ENCODE measurements around the gene HBM.

HBM gene

GRCh38 chr16:144797-145252 is 21.0 kb upstream of the HBM start:
- Histone ChIP-seq H3K4me2 (ENCODE audit: low read depth, low read length, poor library complexity, severe bottlenecking) (no peak overlapping the region), H3K27ac (ENCODE audit: low read depth, low read length) (no peak overlapping the region), H3K4me3 (ENCODE audit: insufficient read depth, low read length, poor library complexity, severe bottlenecking) (no peak overlapping the region), H3K9me2 (replicated peaks; ENCODE audit: insufficient read depth, low read length) (no peaks in the 10 kb centered on the region), H3K27me3 (ENCODE audit: low read length) (no peaks in the 10 kb centered on the region), H3K9ac (ENCODE audit: low read length) (no peak overlapping the region), H3K79me2 (ENCODE audit: insufficient read depth, low read length) (no peaks in the 10 kb centered on the region), H3F3A (ENCODE audit: insufficient read depth) (peaks cover 5% of the 10 kb centered on the region), H2AFZ (ENCODE audit: low read depth, low read length, severe bottlenecking) (no peak overlapping the region), H4K20me1 (ENCODE audit: low read depth, low read length) (no peaks in the 10 kb centered on the region), H3K36me3 (ENCODE audit: low read length) (no peaks in the 10 kb centered on the region), H3K9me3 (ENCODE audit: insufficient read depth, low read length) (no peaks in the 10 kb centered on the region)
- TF ChIP-seq, protein P1, sequence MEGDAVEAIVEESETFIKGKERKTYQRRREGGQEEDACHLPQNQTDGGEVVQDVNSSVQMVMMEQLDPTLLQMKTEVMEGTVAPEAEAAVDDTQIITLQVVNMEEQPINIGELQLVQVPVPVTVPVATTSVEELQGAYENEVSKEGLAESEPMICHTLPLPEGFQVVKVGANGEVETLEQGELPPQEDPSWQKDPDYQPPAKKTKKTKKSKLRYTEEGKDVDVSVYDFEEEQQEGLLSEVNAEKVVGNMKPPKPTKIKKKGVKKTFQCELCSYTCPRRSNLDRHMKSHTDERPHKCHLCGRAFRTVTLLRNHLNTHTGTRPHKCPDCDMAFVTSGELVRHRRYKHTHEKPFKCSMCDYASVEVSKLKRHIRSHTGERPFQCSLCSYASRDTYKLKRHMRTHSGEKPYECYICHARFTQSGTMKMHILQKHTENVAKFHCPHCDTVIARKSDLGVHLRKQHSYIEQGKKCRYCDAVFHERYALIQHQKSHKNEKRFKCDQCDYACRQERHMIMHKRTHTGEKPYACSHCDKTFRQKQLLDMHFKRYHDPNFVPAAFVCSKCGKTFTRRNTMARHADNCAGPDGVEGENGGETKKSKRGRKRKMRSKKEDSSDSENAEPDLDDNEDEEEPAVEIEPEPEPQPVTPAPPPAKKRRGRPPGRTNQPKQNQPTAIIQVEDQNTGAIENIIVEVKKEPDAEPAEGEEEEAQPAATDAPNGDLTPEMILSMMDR (IDR thresholded peaks at IDR 0.05; ENCODE audit: insufficient read depth, low read length, poor library complexity, severe bottlenecking): no peak
- TF ChIP-seq EZH2phosphoT487 (conservative IDR thresholded peaks at IDR 0.05; ENCODE audit: low read length): no peak

DNA sequence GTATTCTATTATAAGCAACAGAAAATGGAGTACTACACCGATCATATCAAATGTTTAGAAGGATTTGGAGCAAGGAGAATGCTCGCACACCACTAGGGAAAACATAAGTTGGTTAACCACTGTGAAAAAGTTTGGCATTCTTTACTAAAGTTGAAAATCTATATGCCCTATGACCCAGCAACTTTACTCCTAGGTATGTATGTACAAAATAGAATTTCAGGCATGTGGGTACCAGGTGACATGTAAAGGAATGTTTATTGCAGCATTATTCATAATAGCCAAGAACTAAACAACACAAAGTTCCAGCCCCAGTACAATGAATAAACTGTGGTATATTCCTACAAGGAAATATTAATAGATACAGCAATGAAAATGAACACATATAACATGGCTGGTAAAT is 19.1 kb upstream of the HBM start:
- Histone ChIP-seq H3K9me3 (ENCODE audit: insufficient read depth, low read length) (no peaks in the 10 kb centered on the region), H4K20me1 (ENCODE audit: low read depth, low read length) (no peaks in the 10 kb centered on the region), H3K4me2 (ENCODE audit: low read depth, low read length, poor library complexity, severe bottlenecking) (no peak overlapping the region), H3K4me3 (ENCODE audit: insufficient read depth, low read length, poor library complexity, severe bottlenecking) (no peak overlapping the region), H3F3A (ENCODE audit: insufficient read depth) (0 out of 2 replicates have a peak, but pooled peaks cover 5% of the 10 kb centered on the region), H3K9me2 (replicated peaks; ENCODE audit: insufficient read depth, low read length) (no peaks in the 10 kb centered on the region), H3K9ac (ENCODE audit: low read length) (no peak overlapping the region), H3K27ac (ENCODE audit: low read depth, low read length) (no peak overlapping the region), H3K79me2 (ENCODE audit: insufficient read depth, low read length) (no peaks in the 10 kb centered on the region), H2AFZ (ENCODE audit: low read depth, low read length, severe bottlenecking) (no peak overlapping the region), H3K36me3 (ENCODE audit: low read length) (no peaks in the 10 kb centered on the region), H3K27me3 (ENCODE audit: low read length) (no peaks in the 10 kb centered on the region)
- no peak for TF ChIP-seq EZH2phosphoT487 (conservative IDR thresholded peaks at IDR 0.05; ENCODE audit: low read length)
- TF ChIP-seq, protein P1 (IDR thresholded peaks at IDR 0.05; ENCODE audit: insufficient read depth, low read length, poor library complexity, severe bottlenecking): no peak

GRCh38 chr16:149024-149660 is 16.6 kb upstream of the HBM start:
- Histone ChIP-seq H3K9me2 (replicated peaks; ENCODE audit: insufficient read depth, low read length) (no peaks in the 10 kb centered on the region), H3K4me3 (ENCODE audit: insufficient read depth, low read length, poor library complexity, severe bottlenecking) (no peak overlapping the region), H3F3A (ENCODE audit: insufficient read depth) (0 out of 2 replicates have a peak, but pooled peaks cover 5% of the 10 kb centered on the region), H4K20me1 (ENCODE audit: low read depth, low read length) (no peaks in the 10 kb centered on the region), H2AFZ (ENCODE audit: low read depth, low read length, severe bottlenecking) (no peak overlapping the region), H3K36me3 (ENCODE audit: low read length) (no peaks in the 10 kb centered on the region), H3K27ac (ENCODE audit: low read depth, low read length) (no peak overlapping the region), H3K27me3 (ENCODE audit: low read length) (no peaks in the 10 kb centered on the region), H3K9me3 (ENCODE audit: insufficient read depth, low read length) (no peaks in the 10 kb centered on the region), H3K79me2 (ENCODE audit: insufficient read depth, low read length) (no peaks in the 10 kb centered on the region), H3K9ac (ENCODE audit: low read length) (no peak overlapping the region), H3K4me2 (ENCODE audit: low read depth, low read length, poor library complexity, severe bottlenecking) (no peak overlapping the region)
- TF ChIP-seq, protein P1 (IDR thresholded peaks at IDR 0.05; ENCODE audit: insufficient read depth, low read length, poor library complexity, severe bottlenecking): no peak
- no peak for TF ChIP-seq EZH2phosphoT487 (conservative IDR thresholded peaks at IDR 0.05; ENCODE audit: low read length)
